ENCODE measurements around the gene PTPN11. TPM values are rescaled to one million over a fixed set of nuclear protein-coding genes. Genes with fewer than 3 reads are reported as not detected.

Gene PTPN11
- polyA plus RNA-seq, 3 donors = 11.1 to 41.9 (median 28.8) TPM

- no peak for TF ChIP-seq CTCF (IDR thresholded peaks at IDR 0.05)
- peaks cover 0 to 1% (median 0%) of the 10 kb centered on the region in 7 donors for H3K9me3 Mint-ChIP-seq
- H3K27me3 Mint-ChIP-seq (ENCODE audit: low read depth in 3 of 3) = peaks cover 0 to 10% (median 5%) of the 10 kb centered on the region in 3 donors
Measured at GRCh38 chr12:112532106-112532505, 113.4 kb downstream of the PTPN11 start.

GRCh38 chr12:112533528-112533927 is 114.8 kb downstream of the PTPN11 start:
- no peaks in the 10 kb centered on the region for H3K4me1 ChIP-seq (ENCODE audit: control insufficient read depth in 1 of 2, insufficient read depth in 2 of 2, low read length in 2 of 2)
- H3K36me3 ChIP-seq (replicated peaks in 1 of 2; ENCODE audit: control insufficient read depth in 1 of 2, insufficient read depth in 2 of 2, low read length in 2 of 2) = no peaks in the 10 kb centered on the region
- Mint-ChIP-seq H3K9me3 (peaks cover 0 to 5% (median 0%) of the 10 kb centered on the region in 7 donors), H3K4me1 (peaks cover 5% of the 10 kb centered on the region), H3K36me3 (no peaks in the 10 kb centered on the region), H3K27me3 (ENCODE audit: low read depth in 3 of 3) (peaks cover 0 to 10% (median 6%) of the 10 kb centered on the region in 3 donors), H3K27ac (no peak overlapping the region), H3K4me3 (no peak overlapping the region)
- H3K4me3 ChIP-seq (replicated peaks in 1 of 3; ENCODE audit: low read depth in 2 of 3, low read length in 3 of 3) = no peak overlapping the region
- H3K9me3 ChIP-seq (replicated peaks in 1 of 2; ENCODE audit: control insufficient read depth in 1 of 2, insufficient read depth in 1 of 2, low read length in 2 of 2) = no peaks in the 10 kb centered on the region
- DNase-seq = no peak
- WGBS (ENCODE audit: insufficient coverage) = 86% methylated on average over 6 of the region's 7 CpGs
- H3K27ac ChIP-seq (ENCODE audit: low read depth in 1 of 2, low read length in 2 of 2) = no peak overlapping the region
- H2AFZ ChIP-seq (ENCODE audit: insufficient read depth, low read depth, low read length, poor library complexity, severe bottlenecking) = no peak overlapping the region
- intact Hi-C loops (cut with micrococcal nuclease) = no loop called here
- TF ChIP-seq CTCF (IDR thresholded peaks at IDR 0.05) = no peak
- no peak overlapping the region for H3K9ac ChIP-seq (ENCODE audit: insufficient read depth, low read length, poor library complexity, severe bottlenecking)
- H3K27me3 ChIP-seq (ENCODE audit: control insufficient read depth in 2 of 2, insufficient read depth in 2 of 2, low read length in 2 of 2) = no peaks in the 10 kb centered on the region
- H3K4me2 ChIP-seq (replicated peaks; ENCODE audit: extremely low read depth, low read length, poor library complexity, severe bottlenecking) = no peak overlapping the region
- no peaks in the 10 kb centered on the region for H3K79me2 ChIP-seq (ENCODE audit: insufficient read depth, low read length)
- no peaks in the 10 kb centered on the region for H4K20me1 ChIP-seq (ENCODE audit: insufficient read depth, low read length)

More at GRCh38 chr12:112532106-112532505, 113.4 kb downstream of the PTPN11 start:
- H3K27ac ChIP-seq (ENCODE audit: low read depth in 1 of 2, low read length in 2 of 2) = no peak overlapping the region
- no peak overlapping the region for H3K4me3 ChIP-seq (replicated peaks in 1 of 3; ENCODE audit: low read depth in 2 of 3, low read length in 3 of 3)
- no peaks in the 10 kb centered on the region for H4K20me1 ChIP-seq (ENCODE audit: insufficient read depth, low read length)
- no peaks in the 10 kb centered on the region for H3K79me2 ChIP-seq (ENCODE audit: insufficient read depth, low read length)
- WGBS (ENCODE audit: insufficient coverage) = no CpG with 5 or more reads among the region's 1 CpG
- intact Hi-C loops (cut with micrococcal nuclease) = no loop called here
- no peaks in the 10 kb centered on the region for H3K9me3 ChIP-seq (replicated peaks in 1 of 2; ENCODE audit: control insufficient read depth in 1 of 2, insufficient read depth in 1 of 2, low read length in 2 of 2)
- no peak overlapping the region for H3K9ac ChIP-seq (ENCODE audit: insufficient read depth, low read length, poor library complexity, severe bottlenecking)
- Mint-ChIP-seq H3K27ac (no peak overlapping the region), H3K4me1 (no peaks in the 10 kb centered on the region), H3K4me3 (no peak overlapping the region), H3K36me3 (no peaks in the 10 kb centered on the region)
- H3K4me1 ChIP-seq (ENCODE audit: control insufficient read depth in 1 of 2, insufficient read depth in 2 of 2, low read length in 2 of 2) = no peaks in the 10 kb centered on the region
- H3K4me2 ChIP-seq (replicated peaks; ENCODE audit: extremely low read depth, low read length, poor library complexity, severe bottlenecking) = no peak overlapping the region
- no peak overlapping the region for H2AFZ ChIP-seq (ENCODE audit: insufficient read depth, low read depth, low read length, poor library complexity, severe bottlenecking)
- no peaks in the 10 kb centered on the region for H3K36me3 ChIP-seq (replicated peaks in 1 of 2; ENCODE audit: control insufficient read depth in 1 of 2, insufficient read depth in 2 of 2, low read length in 2 of 2)
- H3K27me3 ChIP-seq (ENCODE audit: control insufficient read depth in 2 of 2, insufficient read depth in 2 of 2, low read length in 2 of 2) = no peaks in the 10 kb centered on the region
- no peak for DNase-seq

Data from CD14-positive monocyte (primary cell).